Loucy (cell line): ENCODE results near the gene SLC9A3.

Experiments
- H2AFZ ChIP-seq: fragments of 200-600 bp; sonication (generic); 2 replicates; pipeline ENCODE4 v1.6.0; 2016; ENCODE audit warnings: antibody characterized with exemption, mild to moderate bottlenecking, low read length, moderate library complexity
- H3F3A ChIP-seq: fragments of 200-600 bp; 2 replicates; pipeline ENCODE4 v1.6.0; 2016; ENCODE audit warnings: antibody characterized with exemption, low read depth, mild to moderate bottlenecking
- H3K27me3 ChIP-seq: fragments of 200-600 bp; sonication (generic); 2 replicates; pipeline ENCODE4 v1.6.1; 2014; ENCODE audit warnings: low read length, mild to moderate bottlenecking; ENCODE audit not compliant: insufficient read depth, poor library complexity, severe bottlenecking
- H3K36me3 ChIP-seq: fragments of 200-600 bp; sonication (generic); 2 replicates; pipeline ENCODE4 v1.6.1; 2016; ENCODE audit warnings: low read length; ENCODE audit not compliant: insufficient read depth
- H3K4me1 ChIP-seq: fragments of 200-600 bp; sonication (generic); 2 replicates; pipeline ENCODE4 v1.5.1; 2014; ENCODE audit warnings: low read length, mild to moderate bottlenecking; ENCODE audit not compliant: insufficient read depth, poor library complexity, severe bottlenecking
- H3K4me2 ChIP-seq: fragments of 200-600 bp; sonication (generic); 2 replicates; pipeline ENCODE4 v1.6.0; 2014; ENCODE audit warnings: antibody characterized with exemption, low read length, low read depth, mild to moderate bottlenecking; ENCODE audit not compliant: poor library complexity, severe bottlenecking
- H3K4me3 ChIP-seq: fragments of 200-600 bp; sonication (generic); 2 replicates; pipeline ENCODE4 v1.5.1; 2014; ENCODE audit warnings: low read length, mild to moderate bottlenecking, mixed read lengths; ENCODE audit not compliant: poor library complexity, severe bottlenecking
- H3K79me2 ChIP-seq: fragments of 200-600 bp; sonication (generic); 2 replicates; pipeline ENCODE4 v1.6.1; 2014; ENCODE audit warnings: low read length; ENCODE audit not compliant: insufficient read depth
- H3K9ac ChIP-seq: fragments of 200-600 bp; sonication (generic); 2 replicates; pipeline ENCODE4 v1.6.0; 2014; ENCODE audit warnings: mild to moderate bottlenecking, low read depth, low read length, moderate library complexity; ENCODE audit not compliant: poor library complexity, severe bottlenecking
- H3K9me2 ChIP-seq: fragments of 200-600 bp; sonication (generic); replicated peaks from 2 replicates; pipeline ENCODE4 v1.6.1; 2016; ENCODE audit warnings: low read depth, low read length, mixed read lengths
- H3K9me3 ChIP-seq: fragments of 200-600 bp; sonication (generic); 2 replicates; pipeline ENCODE4 v1.6.1; 2014; ENCODE audit warnings: mild to moderate bottlenecking, antibody characterized with exemption, low read length, low read depth; ENCODE audit not compliant: insufficient read depth
- H4K20me1 ChIP-seq: fragments of 200-600 bp; sonication (generic); 2 replicates; pipeline ENCODE4 v1.6.0; 2014; ENCODE audit warnings: antibody characterized with exemption, low read length, mild to moderate bottlenecking; ENCODE audit not compliant: insufficient read depth, poor library complexity, severe bottlenecking
- CTCF ChIP-seq: fragments of 200-600 bp; sonication (generic); conservative IDR thresholded peaks from 2 replicates; pipeline ENCODE4 v1.5.1; 2014; ENCODE audit warnings: mild to moderate bottlenecking, antibody characterized with exemption, low read length
- EZH2phosphoT487 ChIP-seq: fragments of 200-600 bp; IDR thresholded peaks from 2 replicates; pipeline ENCODE4 v1.6.1; 2018; ENCODE audit warnings: antibody characterized with exemption, mild to moderate bottlenecking, moderate library complexity, borderline replicate concordance

Gene SLC9A3

GRCh38 chr5:466661-467310 is 57.5 kb downstream of the SLC9A3 start:
- no peaks in the 10 kb centered on the region for H3K9me3 ChIP-seq
- TF ChIP-seq CTCF (no peak), EZH2phosphoT487 (no peak)
- H4K20me1 ChIP-seq: peaks cover 5% of the 10 kb centered on the region
- H3K4me1 ChIP-seq: peaks cover 11% of the 10 kb centered on the region
- H3F3A ChIP-seq: no peaks in the 10 kb centered on the region
- H3K9me2 ChIP-seq: no peaks in the 10 kb centered on the region
- H3K79me2 ChIP-seq: peaks cover 16% of the 10 kb centered on the region
- peaks cover 37% of the 10 kb centered on the region; the same call in 1 of the 2 replicates for H3K36me3 ChIP-seq
- H3K9ac ChIP-seq: no peak overlapping the region
- no peak overlapping the region for H3K4me3 ChIP-seq
- no peak overlapping the region for H2AFZ ChIP-seq
- H3K4me2 ChIP-seq: no peak overlapping the region
- H3K27me3 ChIP-seq: no peaks in the 10 kb centered on the region

GRCh38 chr5:465591-466403 is 58.5 kb downstream of the SLC9A3 start:
- no peak overlapping the region for H2AFZ ChIP-seq
- no peaks in the 10 kb centered on the region for H3F3A ChIP-seq
- H3K9me2 ChIP-seq: no peaks in the 10 kb centered on the region
- peaks cover 3% of the 10 kb centered on the region for H3K4me1 ChIP-seq
- TF ChIP-seq EZH2phosphoT487 (no peak), CTCF (no peak)
- H3K27me3 ChIP-seq: no peaks in the 10 kb centered on the region
- no peak overlapping the region for H3K4me3 ChIP-seq
- H4K20me1 ChIP-seq: no peaks in the 10 kb centered on the region
- H3K9ac ChIP-seq: no peak overlapping the region
- H3K79me2 ChIP-seq: peaks cover 6% of the 10 kb centered on the region
- H3K4me2 ChIP-seq: no peak overlapping the region
- H3K9me3 ChIP-seq: no peaks in the 10 kb centered on the region
- H3K36me3 ChIP-seq: peaks cover 41% of the 10 kb centered on the region; the same call in 1 of the 2 replicates

DNA sequence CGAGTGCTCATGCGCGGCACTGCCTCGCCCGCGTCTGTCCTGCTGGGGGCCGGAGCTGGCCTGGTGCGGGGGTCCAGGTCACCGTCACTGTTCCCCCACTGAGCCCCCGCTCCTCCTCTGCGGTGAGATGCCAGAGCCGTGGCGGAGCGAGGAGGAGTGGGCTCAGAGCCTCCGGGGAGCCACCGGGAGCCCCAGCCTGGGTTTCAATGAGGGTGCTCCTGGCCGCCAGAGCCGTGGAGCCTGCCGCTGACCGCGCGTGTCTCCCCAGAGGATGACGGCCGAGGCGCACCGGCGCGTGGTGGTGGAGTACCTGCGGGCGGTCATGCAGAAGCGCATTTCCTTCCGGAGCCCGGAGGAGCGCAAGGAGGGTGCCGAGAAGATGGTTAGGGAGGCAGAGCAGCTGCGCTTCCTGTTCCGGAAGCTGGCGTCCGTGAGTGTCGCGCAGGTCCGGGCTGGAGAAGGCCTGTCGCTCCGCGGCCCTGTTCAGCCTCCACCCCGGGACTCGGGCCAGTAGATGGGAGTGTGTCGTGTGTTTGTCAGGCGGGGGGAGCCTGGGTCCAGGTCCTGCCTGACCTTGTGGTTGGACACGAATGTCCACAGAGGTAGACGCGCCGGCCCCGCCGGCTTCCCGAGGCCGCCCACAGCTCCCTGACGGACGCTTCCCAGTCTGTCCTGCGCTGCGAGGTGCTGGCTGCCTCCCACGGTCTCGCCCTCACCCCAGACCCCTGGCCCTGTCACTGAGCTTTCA is 59.2 kb downstream of the SLC9A3 start:
- TF ChIP-seq EZH2phosphoT487: no peak
- TF ChIP-seq CTCF: no peak
- peaks cover under 1% of the 10 kb centered on the region; the same call in 1 of the 2 replicates for H3K79me2 ChIP-seq
- no peaks in the 10 kb centered on the region for H3K9me3 ChIP-seq
- H3K36me3 ChIP-seq: peaks cover 46% of the 10 kb centered on the region; the same call in 1 of the 2 replicates
- H4K20me1 ChIP-seq: no peaks in the 10 kb centered on the region
- no peak overlapping the region for H3K4me3 ChIP-seq
- no peak overlapping the region for H2AFZ ChIP-seq
- H3K4me1 ChIP-seq: no peaks in the 10 kb centered on the region
- no peaks in the 10 kb centered on the region for H3F3A ChIP-seq
- no peak overlapping the region for H3K9ac ChIP-seq
- no peaks in the 10 kb centered on the region for H3K27me3 ChIP-seq
- no peaks in the 10 kb centered on the region for H3K9me2 ChIP-seq
- H3K4me2 ChIP-seq: no peak overlapping the region
